GM21515 (cell line): ENCODE results near the gene HAPLN3.

Experiments used
- ATAC-seq: cut with Tn5 transposase; IDR thresholded peaks from one replicate; pipeline ENCODE4 v1.9.1; 2021; ENCODE audit not compliant: unreplicated experiment

The HAPLN3 gene

DNA sequence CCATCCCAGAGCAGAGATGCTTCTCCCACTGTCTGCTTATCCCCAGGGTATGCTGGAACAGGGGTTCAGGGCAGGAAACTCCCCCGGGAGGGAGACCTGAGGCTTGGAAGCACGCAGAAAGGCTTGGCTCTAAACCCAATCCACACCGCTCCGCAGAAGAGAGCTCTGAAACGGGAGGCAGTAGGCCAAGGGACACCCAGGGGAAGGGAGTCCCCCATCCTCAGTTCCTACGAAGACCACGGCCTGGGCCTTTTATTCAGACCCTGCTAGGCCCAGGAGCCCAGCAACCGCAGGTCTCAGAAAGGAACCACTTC, 1.8 kb upstream of the HAPLN3 start:
- ATAC-seq: no peak

DNA sequence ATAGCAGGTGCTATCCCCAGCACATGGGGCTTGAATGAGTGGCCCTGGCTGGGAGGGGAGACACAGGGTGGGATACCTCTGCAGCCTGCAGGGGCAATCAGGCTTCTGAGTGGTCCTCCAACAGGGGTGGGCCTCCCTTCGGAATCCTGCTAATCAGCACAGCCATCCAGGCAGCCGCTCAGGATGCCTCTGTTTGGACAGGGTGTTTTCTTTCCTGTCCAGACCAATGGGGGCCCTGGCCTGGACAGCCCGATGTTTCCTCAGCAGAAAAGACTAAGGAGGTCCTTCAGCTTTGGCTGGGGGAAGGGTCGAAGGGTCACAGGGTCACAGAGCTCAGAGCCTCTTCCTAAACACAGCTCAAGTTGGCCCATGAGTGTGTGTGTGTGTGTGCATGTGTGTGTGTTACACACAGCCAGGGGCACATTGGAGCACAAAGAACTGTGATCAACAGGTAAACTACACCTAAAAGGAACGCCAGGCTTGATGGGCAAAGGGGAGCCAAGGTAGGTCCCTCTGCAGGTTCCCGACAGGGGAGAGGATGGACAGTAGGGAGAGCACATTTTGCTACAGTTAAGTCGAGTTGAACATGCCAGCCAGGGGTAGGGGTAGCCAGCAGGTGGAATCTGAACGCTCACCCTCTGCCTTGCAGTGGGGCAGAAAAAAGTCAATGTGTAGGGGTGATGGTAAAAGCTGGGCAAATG, 1.1 kb upstream of the HAPLN3 start:
- ATAC-seq: no peak

DNA sequence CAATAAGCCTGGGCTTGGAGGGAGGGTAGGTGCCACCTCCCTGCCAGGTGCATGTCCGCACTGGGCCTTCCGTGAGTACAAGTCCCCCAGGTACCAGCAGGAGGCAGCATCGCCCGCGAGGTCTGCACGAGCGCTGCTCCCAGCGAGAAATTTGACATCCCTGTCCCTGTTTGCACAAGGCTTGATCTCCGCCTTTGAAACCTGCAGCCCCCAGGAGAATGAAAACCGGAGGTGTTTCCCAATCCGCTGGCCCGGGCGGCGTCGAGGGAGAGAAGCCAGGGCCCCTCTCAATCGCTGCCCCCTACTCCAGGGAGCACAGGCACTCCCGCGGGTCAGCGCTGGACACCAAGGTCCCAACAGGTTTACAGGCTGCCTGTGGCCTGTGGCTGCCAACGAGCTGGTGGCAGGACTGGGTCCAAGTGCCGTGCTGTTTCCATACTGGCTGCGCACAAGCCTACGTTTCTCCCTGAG, 961 bp downstream of the HAPLN3 start:
- ATAC-seq: no peak

DNA sequence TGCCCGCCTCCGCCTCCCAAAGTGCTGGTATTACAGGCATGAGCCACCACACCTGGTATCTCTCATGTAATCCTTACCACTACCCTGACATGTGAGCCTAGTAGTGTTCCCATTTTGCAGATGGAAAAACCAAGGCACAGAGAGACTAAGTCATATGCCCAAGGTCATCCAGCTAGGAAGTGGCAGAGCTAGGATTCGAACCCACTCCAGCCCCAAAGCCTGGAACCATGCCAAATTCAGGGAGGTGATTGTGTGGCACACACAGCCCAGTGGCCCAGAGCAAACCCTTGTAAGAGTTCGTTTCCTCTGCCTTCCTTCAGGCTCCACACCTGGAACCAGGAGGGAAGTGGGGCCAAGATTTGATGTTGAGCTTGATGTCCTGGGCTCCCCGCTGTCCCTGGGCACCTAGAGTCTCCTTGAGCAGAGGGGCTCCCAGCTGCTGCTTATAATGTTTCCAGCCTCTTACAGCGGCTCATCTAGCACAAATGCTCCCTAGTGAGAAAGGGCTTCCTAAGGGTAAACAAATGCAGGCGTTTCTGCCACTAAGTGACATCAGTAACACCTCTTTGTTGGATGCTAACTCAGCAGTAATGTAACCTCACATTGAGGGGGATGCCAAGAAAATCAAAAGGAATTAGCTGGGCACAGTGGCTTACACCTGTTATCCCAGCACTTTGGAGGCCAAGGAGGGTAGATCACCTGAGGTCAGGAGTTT, 3.6 kb downstream of the HAPLN3 start:
- no peak for ATAC-seq

DNA sequence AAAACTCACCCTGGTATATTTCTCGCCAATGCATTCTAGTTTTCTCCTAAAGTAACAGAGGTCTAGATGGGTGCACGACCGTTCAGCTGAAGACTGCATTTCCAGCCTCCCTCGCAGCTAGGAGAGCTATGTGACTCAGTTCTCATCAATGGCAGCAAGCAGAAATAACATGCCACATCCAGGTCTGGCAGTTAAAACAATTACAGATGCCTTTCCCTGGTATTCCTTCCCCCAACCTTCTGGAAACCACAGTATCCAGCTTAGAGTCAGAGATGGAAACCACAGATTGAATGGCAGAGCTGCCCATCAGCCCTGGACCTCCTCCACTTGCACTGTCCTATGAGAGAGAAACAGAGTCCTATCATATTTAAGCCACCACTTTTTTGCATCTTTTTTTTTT, 4.8 kb downstream of the HAPLN3 start:
- no peak for ATAC-seq

DNA sequence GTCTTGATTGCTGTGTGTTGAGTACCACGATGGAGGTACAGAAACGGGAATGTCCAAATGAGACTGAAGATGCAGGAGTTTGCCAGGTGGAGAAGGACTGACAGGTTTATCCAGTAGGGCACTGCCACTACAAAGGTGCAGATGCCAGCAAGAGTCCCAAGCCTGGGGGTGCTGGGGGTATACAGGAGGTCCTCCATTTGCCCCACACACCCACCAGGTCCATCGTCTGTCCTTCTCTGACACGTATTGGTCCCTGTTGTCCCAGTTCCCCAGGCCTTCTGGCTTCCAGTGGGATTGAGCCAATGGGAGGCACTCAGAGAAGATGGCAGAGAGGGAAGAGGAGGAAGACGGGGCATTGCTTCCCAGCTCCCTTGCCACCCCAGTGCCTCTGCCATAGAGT, 6.6 kb downstream of the HAPLN3 start:
- ATAC-seq: no peak

DNA sequence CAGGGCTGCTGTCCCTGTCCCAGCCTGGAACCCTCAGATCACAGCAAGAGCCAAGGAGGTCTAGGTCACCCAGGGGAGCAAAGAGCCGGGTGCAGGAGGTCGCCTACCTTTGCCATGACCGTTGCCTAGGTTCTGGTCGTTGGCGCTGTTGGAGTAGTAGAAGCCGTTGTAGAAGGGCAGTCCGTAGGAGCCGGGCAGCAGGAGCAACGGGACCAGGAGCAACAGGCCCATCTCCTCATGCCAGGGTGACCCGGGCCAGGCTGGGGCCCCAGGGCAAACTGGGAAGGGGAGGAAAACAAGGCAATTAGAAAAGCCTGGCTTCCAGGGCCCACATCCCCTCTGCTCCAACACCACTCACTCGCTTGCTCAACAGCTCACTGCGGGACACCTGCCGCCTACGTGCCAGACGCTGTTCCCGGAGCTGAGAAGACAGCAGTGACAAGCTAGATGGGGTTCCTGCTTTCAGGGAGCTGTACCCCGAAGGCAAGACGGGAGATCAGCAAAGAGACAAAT, 8.2 kb downstream of the HAPLN3 start:
- no peak for ATAC-seq

DNA sequence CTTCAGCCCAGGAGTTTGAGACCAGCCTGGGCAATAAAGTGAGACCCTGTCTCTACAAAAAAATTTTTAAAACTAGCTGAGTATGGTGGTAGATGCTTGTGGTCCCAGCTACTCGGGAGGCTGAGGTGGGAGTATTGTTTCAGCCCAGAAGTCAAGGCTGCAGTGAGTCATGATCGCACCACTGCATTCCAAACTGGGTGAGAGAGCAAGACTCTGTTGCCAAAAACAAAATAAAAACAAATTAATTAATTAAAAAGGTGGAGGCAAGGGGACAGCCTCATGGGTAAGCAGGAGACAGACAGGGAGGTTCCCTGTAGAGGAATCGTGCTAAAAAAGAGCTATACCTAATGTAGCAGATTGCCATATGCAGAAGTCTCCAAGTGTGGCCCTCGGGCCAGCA, 12.6 kb downstream of the HAPLN3 start:
- no peak for ATAC-seq

DNA sequence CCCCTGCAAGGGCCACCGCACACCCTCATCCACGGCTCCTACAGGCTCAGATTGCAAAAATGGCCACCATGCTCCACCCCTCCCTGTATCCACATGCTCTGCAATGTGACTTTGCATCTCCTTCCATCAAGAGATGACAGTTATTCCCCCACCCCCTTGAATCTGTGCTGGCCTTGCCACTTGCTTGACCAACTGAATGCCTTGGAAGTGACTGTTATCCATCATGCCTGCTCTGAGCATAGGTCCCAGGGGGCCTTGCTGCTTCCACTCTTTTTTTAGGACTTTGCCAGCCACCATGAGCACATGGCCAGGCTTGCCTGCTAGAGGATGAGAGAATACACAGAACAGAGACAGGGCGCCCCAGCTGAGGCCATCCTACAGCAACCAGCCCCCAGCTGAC, 13.6 kb downstream of the HAPLN3 start:
- ATAC-seq: no peak

DNA sequence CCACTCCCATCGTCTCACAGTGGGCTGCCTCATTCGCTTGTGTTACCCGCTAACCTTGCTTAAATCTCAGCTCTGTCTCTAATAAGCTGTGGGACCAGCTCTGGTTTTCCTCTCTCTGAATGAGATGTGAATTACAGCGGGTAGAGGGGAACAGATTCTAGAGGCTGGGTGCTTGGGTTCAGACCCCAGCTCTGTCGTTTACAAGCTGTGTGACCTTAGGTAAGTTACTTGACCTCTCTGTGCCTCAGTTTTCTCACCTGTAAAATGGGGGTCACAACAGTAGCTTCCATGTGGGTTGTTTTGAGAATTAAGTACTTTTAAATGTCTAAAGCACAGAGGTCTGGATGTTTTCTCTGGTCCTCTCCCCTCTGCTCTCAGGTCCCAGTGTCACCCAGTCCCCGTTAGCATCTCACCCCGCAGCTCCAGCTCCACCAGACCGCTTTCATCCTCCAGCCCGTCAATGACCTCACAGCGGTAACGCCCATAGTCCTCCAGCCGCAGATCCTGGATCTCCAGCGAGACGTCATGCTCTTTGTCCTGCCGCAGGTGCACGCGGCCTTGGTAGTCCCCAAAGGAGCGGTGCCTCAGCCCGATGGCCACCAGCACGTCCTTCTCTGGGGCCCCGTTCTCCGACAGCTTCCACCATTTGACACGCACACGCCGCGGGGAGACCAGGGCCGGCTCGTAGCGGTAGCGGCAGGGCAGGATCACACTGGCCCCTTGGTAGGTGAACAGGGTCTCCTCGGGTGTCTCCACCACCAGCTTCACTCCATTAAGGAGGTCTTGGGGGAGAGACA, 14.2 kb downstream of the HAPLN3 start:
- no peak for ATAC-seq

DNA sequence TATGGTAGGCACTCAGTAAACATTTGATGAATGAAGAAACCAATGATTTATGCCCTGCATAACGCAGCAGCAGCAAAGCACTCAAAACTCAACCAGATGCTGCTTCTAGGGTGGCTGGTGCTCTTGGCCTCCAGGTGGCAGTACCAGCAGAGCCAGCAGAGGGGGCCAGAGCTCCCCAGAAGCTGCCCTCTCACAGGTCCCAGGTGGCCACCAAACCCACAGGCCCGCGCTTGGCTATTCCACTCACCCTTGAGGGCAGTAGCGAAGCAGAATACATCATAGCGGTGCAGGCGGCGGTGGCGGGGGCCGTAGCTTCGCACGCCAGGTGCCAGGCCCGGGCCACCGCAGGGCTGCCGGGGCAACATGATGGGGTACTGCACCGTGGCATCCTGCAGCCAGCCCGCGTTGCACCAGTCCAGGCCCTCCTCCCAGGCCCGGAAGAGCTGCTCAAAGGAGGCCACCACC, 16.6 kb downstream of the HAPLN3 start:
- no peak for ATAC-seq

DNA sequence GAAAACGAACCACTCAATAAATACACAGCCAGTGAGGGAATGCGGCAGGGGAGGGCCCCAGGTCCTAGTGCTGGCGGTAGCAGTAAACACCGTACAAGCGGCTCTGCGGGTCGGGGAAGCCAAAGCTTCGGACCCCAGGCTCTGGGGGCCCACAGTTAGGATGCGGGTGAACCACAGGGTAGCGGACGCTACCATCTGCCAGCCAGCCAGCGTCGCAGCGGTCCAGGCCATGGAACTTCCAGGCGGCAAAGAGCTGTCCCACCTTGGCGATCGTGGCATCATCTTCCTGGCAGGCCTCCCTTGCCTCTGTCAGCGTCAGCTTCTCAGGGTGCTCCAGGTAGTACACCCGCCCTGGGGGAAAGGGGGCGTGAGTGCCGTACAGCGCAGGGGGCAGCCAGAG, 17.4 kb downstream of the HAPLN3 start:
- ATAC-seq: no peak

DNA sequence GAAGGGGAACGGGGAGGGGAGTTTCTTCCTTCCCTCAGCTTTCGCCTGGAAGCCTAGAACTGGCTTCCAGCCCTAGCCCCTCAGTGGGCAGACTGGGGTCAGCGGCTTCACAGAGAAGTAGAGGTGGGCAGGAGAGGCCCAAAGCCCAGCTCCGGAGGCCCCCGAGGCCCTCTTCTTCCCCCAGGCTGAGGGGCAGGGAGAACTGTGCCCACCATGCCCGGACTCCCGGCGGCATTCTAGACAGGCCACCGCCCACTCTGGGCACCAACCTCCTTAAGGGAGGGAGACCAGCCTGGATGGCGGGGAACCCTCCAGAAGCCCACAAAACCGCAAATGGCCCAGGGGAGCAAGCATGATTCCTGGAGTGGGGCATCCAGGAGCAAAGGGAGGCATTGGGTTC, 17.9 kb downstream of the HAPLN3 start:
- ATAC-seq: no peak

DNA sequence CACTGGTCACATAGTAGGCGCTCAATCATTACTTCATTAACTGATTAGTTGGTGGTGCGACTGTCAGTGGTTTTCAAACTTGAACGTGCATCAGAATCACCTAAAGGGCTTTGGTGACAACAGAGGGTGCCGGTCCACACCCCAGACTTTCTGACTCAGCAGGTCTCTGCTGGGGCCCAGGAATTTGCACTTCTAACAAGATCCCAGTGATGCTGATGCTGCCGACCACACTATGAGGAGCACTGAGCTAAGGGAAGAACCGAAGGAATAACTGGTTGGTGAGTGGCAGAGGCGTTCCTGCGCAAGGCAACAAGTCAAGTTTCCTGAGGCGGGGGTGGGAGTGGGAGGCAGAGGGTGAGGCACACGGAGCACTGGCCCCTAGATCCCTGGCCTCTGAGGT, 18.8 kb downstream of the HAPLN3 start:
- no peak for ATAC-seq

DNA sequence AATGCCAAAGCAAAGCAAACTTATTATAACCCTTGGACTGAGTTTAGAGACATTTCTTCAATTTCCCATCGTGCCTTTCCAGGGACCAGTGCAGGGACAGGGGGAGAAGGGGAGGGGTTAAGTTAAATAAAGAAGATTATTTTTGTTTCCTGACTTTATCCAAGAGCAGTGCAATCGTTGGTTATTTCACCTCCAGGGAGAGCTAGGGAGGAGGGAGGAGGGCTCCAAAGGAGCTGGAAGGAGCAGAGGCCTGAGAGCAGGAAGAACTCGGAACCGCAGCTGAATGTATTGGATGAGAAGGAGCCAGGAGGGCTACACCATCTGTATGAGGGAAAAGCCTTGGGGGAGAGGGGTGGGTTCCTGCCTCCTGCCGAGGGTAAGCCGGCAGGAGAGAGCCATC, 20.7 kb downstream of the HAPLN3 start:
- no peak for ATAC-seq

DNA sequence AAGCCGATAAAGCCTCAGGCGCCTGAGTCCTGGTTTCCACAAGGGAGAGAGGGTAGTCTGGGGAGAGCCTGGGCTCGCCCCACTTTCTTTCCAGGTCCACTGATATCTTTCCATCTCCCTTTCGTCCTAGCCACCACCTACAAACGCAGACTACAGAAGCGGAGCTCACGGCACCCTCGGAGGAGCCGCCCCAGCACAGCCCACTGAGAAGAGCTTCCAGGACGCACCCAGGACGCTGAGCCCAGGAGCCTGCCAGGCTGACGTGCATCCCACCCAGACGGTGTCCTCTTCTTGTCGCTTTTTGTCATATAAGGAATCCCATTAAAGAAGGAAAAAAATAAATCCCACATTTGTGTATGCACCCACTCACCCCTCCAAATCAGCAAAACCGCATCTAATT, 21.1 kb downstream of the HAPLN3 start:
- no peak for ATAC-seq

DNA sequence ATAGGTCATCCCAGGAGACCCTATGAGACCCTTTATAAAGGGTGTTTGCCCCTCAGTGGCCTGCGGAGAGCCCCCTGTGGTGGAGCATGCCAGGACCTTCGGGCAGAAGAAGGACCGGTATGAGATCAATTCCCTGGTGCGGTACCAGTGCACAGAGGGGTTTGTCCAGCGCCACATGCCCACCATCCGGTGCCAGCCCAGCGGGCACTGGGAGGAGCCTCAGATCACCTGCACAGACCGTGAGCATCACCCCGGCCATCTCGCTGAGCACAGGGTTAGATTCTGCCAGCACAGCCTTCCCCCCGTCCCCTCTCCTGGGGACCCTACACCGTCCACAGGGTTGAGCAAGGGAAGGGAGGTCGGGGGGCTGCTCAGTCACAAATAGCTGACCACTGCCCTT, 21.6 kb downstream of the HAPLN3 start:
- no peak for ATAC-seq

DNA sequence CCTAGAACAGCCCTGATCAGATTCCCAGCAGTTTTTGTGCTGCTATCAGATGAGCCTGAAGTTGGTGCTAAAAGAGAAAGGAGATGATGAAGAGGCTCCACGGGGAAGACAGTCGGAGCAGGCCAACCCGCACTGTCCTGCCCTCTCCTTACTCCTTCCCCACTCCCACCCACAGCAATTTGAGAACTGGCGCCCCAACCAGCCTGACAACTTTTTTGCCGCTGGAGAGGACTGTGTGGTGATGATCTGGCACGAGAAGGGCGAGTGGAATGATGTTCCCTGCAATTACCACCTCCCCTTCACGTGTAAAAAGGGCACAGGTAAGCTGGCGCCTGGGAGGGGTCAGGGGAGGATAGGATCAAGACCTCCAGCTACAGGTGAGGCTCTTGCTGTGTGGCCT, 22.6 kb downstream of the HAPLN3 start:
- ATAC-seq: no peak

DNA sequence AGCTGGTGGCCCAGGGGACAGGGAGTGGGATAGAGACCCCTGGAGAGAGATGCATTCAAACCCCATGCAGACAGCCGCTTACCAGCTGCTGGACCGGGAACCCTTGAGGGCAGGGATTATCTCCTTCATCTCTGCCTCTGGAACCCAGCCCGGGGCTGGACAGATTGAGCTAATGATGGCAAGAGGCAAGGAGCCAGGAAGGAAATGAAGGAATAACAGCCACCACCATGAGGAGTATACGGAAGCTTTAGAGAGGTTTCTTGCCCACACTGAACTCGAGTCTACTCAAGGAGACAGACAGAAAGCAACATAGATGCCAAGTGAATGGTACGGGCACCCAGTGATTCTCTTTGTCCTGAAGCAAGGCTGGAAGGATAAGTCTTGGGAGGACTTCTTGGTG, 23.2 kb downstream of the HAPLN3 start:
- ATAC-seq: no peak

DNA sequence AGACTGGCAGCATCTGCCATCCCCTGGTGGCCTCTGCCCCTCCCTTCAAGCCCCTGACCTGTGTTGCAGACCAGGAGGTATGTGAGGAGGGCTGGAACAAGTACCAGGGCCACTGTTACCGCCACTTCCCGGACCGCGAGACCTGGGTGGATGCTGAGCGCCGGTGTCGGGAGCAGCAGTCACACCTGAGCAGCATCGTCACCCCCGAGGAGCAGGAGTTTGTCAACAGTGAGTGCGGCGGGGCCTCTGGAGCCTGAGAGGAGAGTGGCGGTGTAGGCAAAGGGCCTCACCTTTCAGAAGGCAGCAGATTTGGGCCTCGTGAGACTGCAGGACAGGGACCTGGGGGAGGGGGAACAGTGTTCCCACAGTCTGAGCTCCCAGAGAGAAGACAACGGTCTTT, 24.0 kb downstream of the HAPLN3 start:
- no peak for ATAC-seq

DNA sequence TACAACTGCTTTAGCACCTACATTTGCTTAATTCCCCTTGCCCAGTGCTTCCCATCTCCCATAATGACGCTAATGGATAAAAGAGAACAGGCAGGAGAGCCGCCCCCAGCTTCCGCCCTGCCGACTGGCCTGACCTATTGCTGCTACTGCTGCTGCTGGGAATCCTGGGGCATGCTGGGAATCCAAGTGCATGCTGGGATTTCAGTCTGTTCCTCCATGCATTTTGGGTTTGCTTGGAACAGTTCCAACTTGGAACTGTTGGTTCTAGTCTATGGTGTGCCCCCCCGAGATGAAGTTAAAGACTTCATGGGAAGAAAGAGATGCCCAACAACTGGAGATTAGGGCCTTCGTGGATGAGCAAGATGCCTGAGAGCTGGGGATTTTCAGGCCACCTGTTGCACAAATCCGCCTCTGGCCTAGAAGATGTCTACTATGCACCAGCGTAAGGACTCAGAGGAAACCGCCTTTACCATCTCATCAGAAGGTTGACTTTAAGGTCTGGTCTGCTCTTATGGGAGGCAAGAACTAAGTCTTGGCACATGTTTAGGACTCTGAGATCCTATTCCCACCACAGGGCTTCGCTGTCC, 29.0 kb downstream of the HAPLN3 start:
- ATAC-seq: no peak
